IMR-90 (cell line): ENCODE data around the gene ULK2. TPM values are rescaled to one million over a fixed set of nuclear protein-coding genes. Genes with fewer than 3 reads are reported as not detected.

ENCODE experiments used
- ATAC-seq: fragments of 200-7000 bp; cut with Tn5 transposase; 2 replicates; pipeline ENCODE4 v1.9.1; 2020; ENCODE audit warnings: low read depth, mild to moderate bottlenecking, moderate library complexity
- BruUV-seq: library from RNA; stranded (reverse); fragments of 400-500 nt; replicated peaks from 2 replicates; lab custom pipeline; 2021; lab: Mats Ljungman, UMichigan
- CTCF ChIA-PET: fragments of 300-600 bp; formaldehyde crosslinking; extraction: SDS; loops from one replicate; lab custom pipeline; 2021; ENCODE audit warnings: antibody characterized with exemption; lab: Yijun Ruan, JAX
- POLR2A ChIA-PET: fragments of 300-600 bp; sonication (Branson Sonifier 250); formaldehyde crosslinking; loops from one replicate; lab custom pipeline; 2022; ENCODE audit warnings: antibody characterized with exemption; ENCODE audit not compliant: unreplicated experiment; lab: Charles Lee
- DNase-seq: peaks from one replicate; pipeline ENCODE4 v3.0.0; 2013
- H2AFZ ChIP-seq: replicated peaks from 2 replicates; pipeline ENCODE3; 2013; ENCODE audit warnings: low read length, mild to moderate bottlenecking; ENCODE audit not compliant: poor library complexity
- H2AK5ac ChIP-seq: 2 replicates; pipeline ENCODE4 v1.6.1; 2013; ENCODE audit warnings: low read depth, low read length, inconsistent platforms
- H2AK9ac ChIP-seq: replicated peaks from 2 replicates; pipeline ENCODE3; 2013; ENCODE audit warnings: mild to moderate bottlenecking, low read depth, low read length, moderate library complexity; ENCODE audit not compliant: poor library complexity
- H2BK120ac ChIP-seq: 2 replicates; pipeline ENCODE4 v1.6.1; 2013; ENCODE audit warnings: low read depth, low read length, inconsistent platforms
- H2BK15ac ChIP-seq: 3 replicates; pipeline ENCODE4 v1.6.1; 2013; ENCODE audit warnings: low read depth, low read length, inconsistent platforms
- H2BK20ac ChIP-seq: 2 replicates; pipeline ENCODE4 v1.6.1; 2013; ENCODE audit warnings: low read depth, mild to moderate bottlenecking, inconsistent platforms, low read length, moderate library complexity
- H2BK5ac ChIP-seq: 2 replicates; pipeline ENCODE4 v1.6.1; 2013; ENCODE audit warnings: mild to moderate bottlenecking, low read depth, low read length, inconsistent platforms; ENCODE audit not compliant: poor library complexity, severe bottlenecking
- H3K14ac ChIP-seq: replicated peaks from 2 replicates; pipeline ENCODE4 v1.6.1; 2013; ENCODE audit warnings: low read depth, low read length, inconsistent platforms
- H3K18ac ChIP-seq: 2 replicates; pipeline ENCODE4 v1.6.1; 2013; ENCODE audit warnings: low read depth, low read length, control low read depth
- H3K23ac ChIP-seq: 2 replicates; pipeline ENCODE4 v1.6.1; 2013; ENCODE audit warnings: low read depth, low read length, inconsistent platforms
- H3K27ac ChIP-seq: 2 replicates; pipeline ENCODE4 v1.5.1; 2013; ENCODE audit warnings: mild to moderate bottlenecking, control low read depth, low read length; ENCODE audit not compliant: insufficient read depth
- H3K27me3 ChIP-seq: 2 replicates; pipeline ENCODE4 v1.6.1; 2013; ENCODE audit warnings: low read length; ENCODE audit not compliant: control insufficient read depth, insufficient read depth
- H3K36me3 ChIP-seq: 2 replicates; pipeline ENCODE4 v1.6.1; 2013; ENCODE audit warnings: low read length, mixed read lengths; ENCODE audit not compliant: control insufficient read depth, insufficient read depth
- H3K4ac ChIP-seq: 2 replicates; pipeline ENCODE4 v1.6.1; 2013; ENCODE audit warnings: low read depth, low read length, inconsistent platforms
- H3K4me1 ChIP-seq: 2 replicates; pipeline ENCODE4 v1.6.1; 2013; ENCODE audit warnings: low read length, mixed read lengths; ENCODE audit not compliant: control insufficient read depth, insufficient read depth
- H3K4me2 ChIP-seq: 2 replicates; pipeline ENCODE4 v1.6.1; 2013; ENCODE audit warnings: low read depth, mild to moderate bottlenecking, control low read depth, low read length, moderate library complexity
- H3K4me3 ChIP-seq: 2 replicates; pipeline ENCODE4 v1.5.1; 2013; ENCODE audit warnings: low read depth, mild to moderate bottlenecking, control low read depth, low read length, moderate library complexity; ENCODE audit not compliant: insufficient read depth
- H3K56ac ChIP-seq: 2 replicates; pipeline ENCODE4 v1.6.1; 2013; ENCODE audit warnings: low read length, inconsistent platforms; ENCODE audit not compliant: insufficient read depth; ENCODE audit errors: extremely low read depth
- H3K79me1 ChIP-seq, 2 experiments: 2 replicates each; pipeline ENCODE4 v1.6.1; 2013; ENCODE audit warnings: low read length in 2 of 2, inconsistent platforms in 1 of 2, low read depth in 1 of 2
- H3K9ac ChIP-seq: 2 replicates; pipeline ENCODE4 v1.6.1; 2013; ENCODE audit warnings: low read depth, low read length, control low read depth
- H3K9me1 ChIP-seq: 2 replicates; pipeline ENCODE4 v1.6.1; 2013; ENCODE audit warnings: low read length, inconsistent platforms; ENCODE audit not compliant: insufficient read depth
- H3K9me3 ChIP-seq: 2 replicates; pipeline ENCODE4 v1.6.1; 2013; ENCODE audit warnings: low read length; ENCODE audit not compliant: control insufficient read depth, insufficient read depth
- H4K20me1 ChIP-seq: 2 replicates; pipeline ENCODE4 v1.6.1; 2013; ENCODE audit warnings: low read length, inconsistent platforms; ENCODE audit not compliant: insufficient read depth
- H4K5ac ChIP-seq: 2 replicates; pipeline ENCODE4 v1.6.1; 2013; ENCODE audit warnings: mild to moderate bottlenecking, low read depth, low read length, control low read depth
- H4K8ac ChIP-seq, 2 experiments: 2 replicates each; pipeline ENCODE4 v1.6.1; 2013; ENCODE audit warnings: low read depth in 2 of 2, low read length in 2 of 2, control low read depth in 1 of 2, inconsistent platforms in 1 of 2
- H4K91ac ChIP-seq: 2 replicates; pipeline ENCODE4 v1.6.1; 2013; ENCODE audit warnings: low read depth, low read length, inconsistent platforms; ENCODE audit not compliant: insufficient read depth
- CEBPB ChIP-seq: IDR thresholded peaks from 2 replicates; pipeline ENCODE4 v1.6.1; 2012; ENCODE audit warnings: low read depth, low read length, improper control_type of control experiment
- CHD1 ChIP-seq: IDR thresholded peaks from 2 replicates; pipeline ENCODE4 v1.6.1; 2012; ENCODE audit warnings: low read depth, low read length, improper control_type of control experiment
- ELK1 ChIP-seq: fragments of 150-350 bp; IDR thresholded peaks from 2 replicates; pipeline ENCODE4 v1.6.1; 2016; ENCODE audit warnings: low read depth, mild to moderate bottlenecking, low read length, moderate library complexity, borderline replicate concordance
- FOS ChIP-seq: fragments of 150-350 bp; IDR thresholded peaks from 2 replicates; pipeline ENCODE4 v1.6.1; 2016; ENCODE audit warnings: low read depth, low read length
- MAFK ChIP-seq: IDR thresholded peaks from 2 replicates; pipeline ENCODE4 v1.6.1; 2012; ENCODE audit warnings: low read depth, low read length, improper control_type of control experiment
- MAZ ChIP-seq: IDR thresholded peaks from 2 replicates; pipeline ENCODE4 v1.6.1; 2012; ENCODE audit warnings: low read depth, mild to moderate bottlenecking, low read length, improper control_type of control experiment, moderate library complexity, borderline replicate concordance
- MXI1 ChIP-seq: IDR thresholded peaks from 2 replicates; pipeline ENCODE4 v1.6.1; 2012; ENCODE audit warnings: low read depth, mild to moderate bottlenecking, low read length, moderate library complexity, borderline replicate concordance
- NFE2L2 ChIP-seq: fragments of 150-350 bp; IDR thresholded peaks from 2 replicates; pipeline ENCODE4 v1.6.1; 2016; ENCODE audit warnings: low read depth, mild to moderate bottlenecking, low read length
- RCOR1 ChIP-seq: IDR thresholded peaks from 2 replicates; pipeline ENCODE4 v1.6.1; 2012; ENCODE audit warnings: mild to moderate bottlenecking, low read length, improper control_type of control experiment; ENCODE audit not compliant: insufficient replicate concordance
- RFX5 ChIP-seq: IDR thresholded peaks from 2 replicates; pipeline ENCODE4 v1.8.0; 2012; ENCODE audit warnings: low read depth, mild to moderate bottlenecking, low read length, moderate library complexity
- WGBS, 2 experiments: methylation state at CpG; one replicate each; pipeline versions ENCODE4 v1.1.5 to v1.1.7; 2013; ENCODE audit warnings: missing lambda C conversion rate in 2 of 2; ENCODE audit not compliant: insufficient read length in 1 of 2; ENCODE audit errors: extremely low coverage in 2 of 2; 5-methylcytosine and 5-hydroxymethylcytosine counted together
- dilution Hi-C: fragments of 300-500 bp; cut with HindIII; formaldehyde crosslinking; loops from one replicate; pipeline ENCODE4 v1.14.3; 2018; ENCODE audit warnings: low sequenced_read_pairs; ENCODE audit not compliant: unreplicated experiment
- in situ Hi-C: fragments of 300-500 bp; cut with MboI; formaldehyde crosslinking; loops from 3 replicates; pipeline ENCODE4 v1.14.3; 2019; ENCODE audit warnings: low sequenced_read_pairs, inconsistent platforms, mixed read lengths
- intact Hi-C: fragments of 100-400 bp; cut with micrococcal nuclease; formaldehyde crosslinking; loops from 2 replicates; pipeline ENCODE4 v1.10.0; 2022
- polyA plus RNA-seq, 3 experiments: library from polyadenylated mRNA; depleted of rRNA; stranded (reverse); fragments of >200 nt; gene quantifications; 2 replicates each; pipeline ENCODE4 v1.2.3, GENCODE V29; 2012; ENCODE audit warnings: low replicate concordance in 1 of 3
- total RNA-seq: library from RNA; depleted of rRNA; stranded (reverse); fragments of >200 nt; gene quantifications from 2 replicates; pipeline ENCODE4 v1.2.3, GENCODE V29; 2012
- TF ChIP-seq, protein P1 (sequence below): conservative IDR thresholded peaks from 2 replicates; pipeline ENCODE4 v1.5.1; 2012; ENCODE audit warnings: mild to moderate bottlenecking, low read depth, low read length, improper control_type of control experiment

Gene ULK2
- total and polyA plus RNA-seq, 2 of the 4 experiments (the other 2 are of a cell fraction), result 8.9 to 10.8 TPM

- H3K79me1 ChIP-seq, result no peaks in the 10 kb centered on the region; a peak in 1 of 4 replicates
- BruUV-seq, result no TSS peak
- H3K23ac ChIP-seq, result no peak overlapping the region
- H3K4me3 ChIP-seq, result no peak overlapping the region
- no peak overlapping the region for H3K4me2 ChIP-seq
- intact Hi-C loops (no loop called here), in situ Hi-C loops (no loop called here), dilution Hi-C loops (no loop called here)
- no peak overlapping the region for H4K91ac ChIP-seq
- no peak overlapping the region for H2BK120ac ChIP-seq
- no peaks in the 10 kb centered on the region for H4K20me1 ChIP-seq
- H3K27ac ChIP-seq, result no peak overlapping the region
- H3K4ac ChIP-seq, result no peak overlapping the region
- H3K56ac ChIP-seq, result no peak overlapping the region
- ChIA-PET CTCF (no interaction called here), POLR2A (no interaction called here)
- peaks cover 3% of the 10 kb centered on the region; the same call in 1 of the 2 replicates for H3K9me3 ChIP-seq
- TF ChIP-seq FOS (no peak), MAFK (no peak), CEBPB (no peak), RCOR1 (no peak), ELK1 (no peak), MAZ (no peak), RFX5 (no peak), CHD1 (no peak), NFE2L2 (no peak), MXI1 (no peak)
- TF ChIP-seq, protein P1, sequence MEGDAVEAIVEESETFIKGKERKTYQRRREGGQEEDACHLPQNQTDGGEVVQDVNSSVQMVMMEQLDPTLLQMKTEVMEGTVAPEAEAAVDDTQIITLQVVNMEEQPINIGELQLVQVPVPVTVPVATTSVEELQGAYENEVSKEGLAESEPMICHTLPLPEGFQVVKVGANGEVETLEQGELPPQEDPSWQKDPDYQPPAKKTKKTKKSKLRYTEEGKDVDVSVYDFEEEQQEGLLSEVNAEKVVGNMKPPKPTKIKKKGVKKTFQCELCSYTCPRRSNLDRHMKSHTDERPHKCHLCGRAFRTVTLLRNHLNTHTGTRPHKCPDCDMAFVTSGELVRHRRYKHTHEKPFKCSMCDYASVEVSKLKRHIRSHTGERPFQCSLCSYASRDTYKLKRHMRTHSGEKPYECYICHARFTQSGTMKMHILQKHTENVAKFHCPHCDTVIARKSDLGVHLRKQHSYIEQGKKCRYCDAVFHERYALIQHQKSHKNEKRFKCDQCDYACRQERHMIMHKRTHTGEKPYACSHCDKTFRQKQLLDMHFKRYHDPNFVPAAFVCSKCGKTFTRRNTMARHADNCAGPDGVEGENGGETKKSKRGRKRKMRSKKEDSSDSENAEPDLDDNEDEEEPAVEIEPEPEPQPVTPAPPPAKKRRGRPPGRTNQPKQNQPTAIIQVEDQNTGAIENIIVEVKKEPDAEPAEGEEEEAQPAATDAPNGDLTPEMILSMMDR, result no peak
- H2BK15ac ChIP-seq, result no peak overlapping the region
- ATAC-seq, result no peak
- H2AFZ ChIP-seq, result no peak overlapping the region
- H2BK20ac ChIP-seq, result no peak overlapping the region
- no peak overlapping the region for H3K14ac ChIP-seq
- H2AK9ac ChIP-seq, result no peak overlapping the region
- H3K27me3 ChIP-seq, result no peaks in the 10 kb centered on the region
- H3K18ac ChIP-seq, result no peak overlapping the region
- H3K9me1 ChIP-seq, result no peaks in the 10 kb centered on the region
- no CpG with 5 or more reads among the region's 2 CpGs for WGBS, 2 experiments
- no peak overlapping the region for H2BK5ac ChIP-seq
- no peaks in the 10 kb centered on the region for H3K4me1 ChIP-seq
- no peak overlapping the region for H3K9ac ChIP-seq
- H2AK5ac ChIP-seq, result no peak overlapping the region
- no peak for DNase-seq
- no peak overlapping the region for H4K5ac ChIP-seq
- no peak overlapping the region for H4K8ac ChIP-seq
- H3K36me3 ChIP-seq, result peaks cover 30% of the 10 kb centered on the region
Measured at GRCh38 chr17:19799796-19800195, 67.9 kb downstream of the ULK2 start.
